ENCODE data around the gene ACER2.

Gene ACER2

GRCh38 chr9:19456426-19456825 is 47.6 kb downstream of the ACER2 start:
- Mint-ChIP-seq H3K9me3 (no peaks in the 10 kb centered on the region), H3K36me3 (ENCODE audit: low read depth) (no peaks in the 10 kb centered on the region), H3K4me3 (no peak overlapping the region), H3K27ac (no peak overlapping the region), H3K27me3 (peaks cover 4% of the 10 kb centered on the region), H3K4me1 (ENCODE audit: low read depth) (peaks cover 9% of the 10 kb centered on the region)

- Mint-ChIP-seq H3K27ac (no peak overlapping the region), H3K36me3 (ENCODE audit: low read depth) (no peaks in the 10 kb centered on the region), H3K27me3 (peaks cover 4% of the 10 kb centered on the region), H3K4me1 (ENCODE audit: low read depth) (peaks cover 9% of the 10 kb centered on the region), H3K9me3 (no peaks in the 10 kb centered on the region), H3K4me3 (peak overlapping the region; percentile 55)
These were observed 48.3 kb downstream of the ACER2 start for GRCh38 chr9:19456996-19457692.

GRCh38 chr9:19457693-19458009 is 48.8 kb downstream of the ACER2 start:
- peaks cover 4% of the 10 kb centered on the region for H3K27me3 Mint-ChIP-seq
- H3K36me3 Mint-ChIP-seq (ENCODE audit: low read depth) = no peaks in the 10 kb centered on the region
- H3K27ac Mint-ChIP-seq = no peak overlapping the region
- peak overlapping the region; percentile 55 for H3K4me3 Mint-ChIP-seq
- no peaks in the 10 kb centered on the region for H3K9me3 Mint-ChIP-seq
- peaks cover 9% of the 10 kb centered on the region for H3K4me1 Mint-ChIP-seq (ENCODE audit: low read depth)

- H3K4me1 Mint-ChIP-seq (ENCODE audit: low read depth) = peaks cover 17% of the 10 kb centered on the region
- H3K27ac Mint-ChIP-seq = no peak overlapping the region
- H3K9me3 Mint-ChIP-seq = no peaks in the 10 kb centered on the region
- H3K36me3 Mint-ChIP-seq (ENCODE audit: low read depth) = no peaks in the 10 kb centered on the region
- H3K4me3 Mint-ChIP-seq = no peak overlapping the region
- H3K27me3 Mint-ChIP-seq = peaks cover 4% of the 10 kb centered on the region
These were observed 51.4 kb downstream of the ACER2 start for GRCh38 chr9:19460243-19460642.

GRCh38 chr9:19461135-19461534 is 52.3 kb downstream of the ACER2 start:
- Mint-ChIP-seq H3K27me3 (peaks cover 4% of the 10 kb centered on the region), H3K36me3 (ENCODE audit: low read depth) (no peaks in the 10 kb centered on the region), H3K9me3 (no peaks in the 10 kb centered on the region), H3K27ac (no peak overlapping the region), H3K4me1 (ENCODE audit: low read depth) (peaks cover 17% of the 10 kb centered on the region), H3K4me3 (no peak overlapping the region)

- H3K27me3 Mint-ChIP-seq = peaks cover 4% of the 10 kb centered on the region
- peaks cover 8% of the 10 kb centered on the region for H3K4me1 Mint-ChIP-seq (ENCODE audit: low read depth)
- no peaks in the 10 kb centered on the region for H3K9me3 Mint-ChIP-seq
- H3K27ac Mint-ChIP-seq = no peak overlapping the region
- H3K4me3 Mint-ChIP-seq = peak overlapping the region; percentile 84
- no peaks in the 10 kb centered on the region for H3K36me3 Mint-ChIP-seq (ENCODE audit: low read depth)
These were observed 55.4 kb downstream of the ACER2 start for GRCh38 chr9:19464061-19464763.

GRCh38 chr9:19464764-19465585 is 56.2 kb downstream of the ACER2 start:
- Mint-ChIP-seq H3K4me1 (ENCODE audit: low read depth) (peaks cover 8% of the 10 kb centered on the region), H3K27ac (no peak overlapping the region), H3K4me3 (peak overlapping the region; percentile 84), H3K36me3 (ENCODE audit: low read depth) (no peaks in the 10 kb centered on the region), H3K27me3 (peaks cover under 1% of the 10 kb centered on the region), H3K9me3 (no peaks in the 10 kb centered on the region)

GRCh38 chr9:19465586-19466279 is 56.9 kb downstream of the ACER2 start:
- Mint-ChIP-seq H3K9me3 (no peaks in the 10 kb centered on the region), H3K4me3 (no peak overlapping the region), H3K36me3 (ENCODE audit: low read depth) (no peaks in the 10 kb centered on the region), H3K4me1 (ENCODE audit: low read depth) (peaks cover 8% of the 10 kb centered on the region), H3K27me3 (no peaks in the 10 kb centered on the region), H3K27ac (no peak overlapping the region)

GRCh38 chr9:19466280-19466639 is 57.5 kb downstream of the ACER2 start:
- Mint-ChIP-seq H3K27me3 (no peaks in the 10 kb centered on the region), H3K27ac (no peak overlapping the region), H3K4me1 (ENCODE audit: low read depth) (peaks cover 8% of the 10 kb centered on the region), H3K9me3 (no peaks in the 10 kb centered on the region), H3K4me3 (no peak overlapping the region), H3K36me3 (ENCODE audit: low read depth) (no peaks in the 10 kb centered on the region)

GRCh38 chr9:19469271-19469670 is 60.5 kb downstream of the ACER2 start:
- Mint-ChIP-seq H3K27me3 (no peaks in the 10 kb centered on the region), H3K9me3 (no peaks in the 10 kb centered on the region), H3K27ac (no peak overlapping the region)

GRCh38 chr9:19470567-19470966 is 61.8 kb downstream of the ACER2 start:
- Mint-ChIP-seq H3K9me3 (no peaks in the 10 kb centered on the region), H3K36me3 (ENCODE audit: low read depth) (no peaks in the 10 kb centered on the region), H3K4me1 (ENCODE audit: low read depth) (peaks cover 15% of the 10 kb centered on the region), H3K27ac (no peak overlapping the region), H3K27me3 (no peaks in the 10 kb centered on the region), H3K4me3 (no peak overlapping the region)

More at GRCh38 chr9:19469271-19469670, 60.5 kb downstream of the ACER2 start:
- Mint-ChIP-seq H3K36me3 (ENCODE audit: low read depth) (no peaks in the 10 kb centered on the region), H3K4me3 (no peak overlapping the region), H3K4me1 (ENCODE audit: low read depth) (peaks cover 19% of the 10 kb centered on the region)

GRCh38 chr9:19470981-19471650 is 62.3 kb downstream of the ACER2 start:
- Mint-ChIP-seq H3K4me3 (no peak overlapping the region), H3K27ac (no peak overlapping the region), H3K27me3 (peaks cover under 1% of the 10 kb centered on the region), H3K9me3 (no peaks in the 10 kb centered on the region), H3K36me3 (ENCODE audit: low read depth) (no peaks in the 10 kb centered on the region), H3K4me1 (ENCODE audit: low read depth) (peaks cover 15% of the 10 kb centered on the region)

- H3K4me1 Mint-ChIP-seq (ENCODE audit: low read depth) = peaks cover 15% of the 10 kb centered on the region
- peak overlapping the region; percentile 37 for H3K4me3 Mint-ChIP-seq
- peaks cover 4% of the 10 kb centered on the region for H3K27me3 Mint-ChIP-seq
- H3K27ac Mint-ChIP-seq = no peak overlapping the region
- H3K9me3 Mint-ChIP-seq = no peaks in the 10 kb centered on the region
- no peaks in the 10 kb centered on the region for H3K36me3 Mint-ChIP-seq (ENCODE audit: low read depth)
These were observed 63.2 kb downstream of the ACER2 start for GRCh38 chr9:19471737-19472648.
